ENCODE data around the gene KIAA0825.

Gene KIAA0825

DNA sequence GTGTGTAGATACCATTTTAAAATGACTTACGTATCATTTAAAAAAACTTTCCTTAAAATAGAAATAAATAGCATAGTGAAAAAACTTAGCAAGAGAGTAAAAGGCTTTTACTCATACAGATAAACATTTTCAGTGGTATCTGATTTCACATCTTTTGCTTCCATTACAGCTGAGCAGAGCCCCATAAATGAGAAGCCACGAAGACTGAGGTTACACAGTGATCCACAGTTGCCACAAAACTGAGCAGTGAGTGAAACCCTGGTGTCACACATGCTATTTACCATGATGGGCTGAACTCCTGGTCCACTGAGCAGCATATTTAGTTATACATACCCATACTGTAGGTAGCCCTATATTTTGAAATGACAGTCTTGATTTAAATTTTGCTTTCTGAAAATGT is 401.2 kb downstream of the KIAA0825 start:
- Mint-ChIP-seq H3K36me3 (no peaks in the 10 kb centered on the region), H3K4me3 (no peak overlapping the region), H3K27me3 (no peaks in the 10 kb centered on the region), H3K27ac (no peak overlapping the region), H3K9me3 (no peaks in the 10 kb centered on the region), H3K4me1 (no peaks in the 10 kb centered on the region)
- ATAC-seq, result no peak

DNA sequence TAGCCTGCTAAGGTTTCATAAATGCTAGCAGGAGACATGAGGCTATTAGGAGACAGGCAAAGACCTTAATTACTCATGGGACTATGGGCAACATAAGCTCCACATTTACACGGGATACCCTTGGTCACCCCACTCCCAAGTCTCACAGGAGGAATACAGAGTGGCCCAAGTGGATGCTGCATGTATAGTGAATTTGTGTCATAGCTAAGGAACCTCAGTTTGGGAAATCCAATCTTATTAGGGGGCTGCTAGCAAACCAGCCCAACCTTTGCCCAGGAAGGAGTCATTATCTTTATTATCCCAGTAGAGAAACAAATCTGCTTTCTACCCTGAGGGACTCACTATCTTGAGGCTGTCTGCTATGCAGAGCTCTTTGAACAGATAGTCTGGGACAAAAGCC is 405.9 kb downstream of the KIAA0825 start:
- Mint-ChIP-seq H3K4me1 (no peaks in the 10 kb centered on the region), H3K4me3 (no peak overlapping the region), H3K27me3 (no peaks in the 10 kb centered on the region), H3K27ac (no peak overlapping the region), H3K9me3 (no peaks in the 10 kb centered on the region), H3K36me3 (no peaks in the 10 kb centered on the region)
- no peak for ATAC-seq

DNA sequence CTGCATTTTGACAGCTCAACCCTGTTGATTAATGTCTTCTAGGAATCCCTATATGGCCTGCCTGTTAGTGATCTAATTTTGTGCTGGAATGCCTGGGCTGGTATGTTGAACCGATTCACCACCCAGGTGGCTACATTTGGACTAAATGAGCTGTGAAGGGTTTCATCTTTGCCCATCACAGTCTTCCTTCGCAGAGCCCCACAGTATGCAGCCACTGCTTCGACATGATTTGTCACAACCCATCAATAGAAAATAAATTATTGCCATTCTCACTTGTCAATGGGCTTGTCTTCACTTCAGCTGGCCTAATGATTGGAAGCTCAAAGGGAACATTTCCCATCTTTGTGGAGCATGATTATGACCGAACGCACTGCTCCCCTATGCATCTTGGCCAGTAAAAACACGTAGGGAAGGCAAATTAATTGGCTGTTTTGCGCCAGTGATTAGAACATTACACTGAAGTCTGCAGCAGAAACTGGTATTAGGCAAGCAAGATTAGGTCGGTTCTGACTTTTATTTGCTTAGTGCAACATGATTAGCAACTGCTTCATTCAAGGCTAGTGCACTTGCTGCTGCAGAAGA is 408.5 kb downstream of the KIAA0825 start:
- no peaks in the 10 kb centered on the region for H3K9me3 Mint-ChIP-seq
- H3K4me1 Mint-ChIP-seq, result no peaks in the 10 kb centered on the region
- H3K27me3 Mint-ChIP-seq, result no peaks in the 10 kb centered on the region
- H3K27ac Mint-ChIP-seq, result no peak overlapping the region
- H3K36me3 Mint-ChIP-seq, result no peaks in the 10 kb centered on the region
- no peak overlapping the region for H3K4me3 Mint-ChIP-seq
- ATAC-seq, result no peak

DNA sequence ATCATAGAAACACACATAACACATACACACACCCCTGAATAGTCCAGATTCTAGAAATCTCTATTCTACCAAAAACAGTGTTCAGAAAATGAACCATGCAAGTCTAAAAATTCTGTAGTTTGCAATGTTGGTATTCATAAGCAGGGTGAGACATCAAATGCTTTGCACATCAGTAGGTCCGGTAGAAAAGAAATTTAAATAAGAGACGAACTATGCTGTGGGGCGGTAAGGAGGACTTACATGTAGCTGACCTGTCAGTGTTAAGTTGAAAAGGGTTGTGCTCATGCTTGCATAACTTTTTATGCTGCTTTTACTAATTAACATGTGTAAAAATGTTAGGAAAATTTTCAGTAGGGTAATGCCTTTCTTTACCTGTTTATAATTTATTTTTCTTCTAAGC is 409.1 kb downstream of the KIAA0825 start:
- Mint-ChIP-seq H3K4me1 (no peaks in the 10 kb centered on the region), H3K9me3 (no peaks in the 10 kb centered on the region), H3K4me3 (no peak overlapping the region), H3K27ac (no peak overlapping the region), H3K36me3 (no peaks in the 10 kb centered on the region), H3K27me3 (no peaks in the 10 kb centered on the region)
- no peak for ATAC-seq

DNA sequence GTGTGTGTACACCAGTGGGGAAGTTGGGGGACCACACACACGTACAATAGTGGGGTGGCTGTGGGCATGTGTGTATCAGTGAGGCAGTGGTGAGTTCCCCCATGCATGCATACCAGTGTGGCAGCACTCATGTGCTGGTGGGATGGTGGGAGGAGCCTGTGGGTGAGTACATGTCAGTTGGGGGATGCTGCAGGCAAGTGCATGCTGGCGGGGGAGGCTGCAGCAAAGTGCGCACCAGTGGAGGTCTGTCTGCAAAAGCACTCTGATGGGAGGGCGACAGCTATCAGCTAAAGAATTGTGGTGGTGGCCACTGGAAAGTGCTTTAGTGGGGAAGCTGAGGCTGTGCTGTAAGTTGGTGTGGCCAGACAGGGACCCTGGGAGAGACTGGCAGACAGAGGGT is 418.8 kb downstream of the KIAA0825 start:
- no peaks in the 10 kb centered on the region for H3K9me3 Mint-ChIP-seq
- H3K4me1 Mint-ChIP-seq, result no peaks in the 10 kb centered on the region

DNA sequence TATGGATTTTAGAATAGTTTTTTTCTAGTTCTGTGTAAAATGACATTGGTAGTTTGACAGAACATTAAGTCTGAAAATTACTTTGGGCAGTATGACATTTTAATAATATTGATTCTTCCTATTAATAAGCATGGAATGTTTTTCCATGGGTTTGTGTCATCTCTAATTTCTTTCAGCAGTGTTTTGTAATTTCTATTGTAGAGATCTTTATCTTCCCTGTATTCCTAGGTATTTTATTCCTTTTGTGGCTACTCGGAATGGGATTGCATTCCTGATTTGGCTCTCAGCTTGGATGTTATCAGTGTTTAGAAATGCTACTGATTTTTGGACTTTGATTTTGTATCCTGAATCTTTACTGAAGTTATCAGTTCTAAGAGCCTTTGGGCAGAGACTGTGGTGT is 420.4 kb downstream of the KIAA0825 start:
- Mint-ChIP-seq H3K36me3 (no peaks in the 10 kb centered on the region), H3K4me1 (no peaks in the 10 kb centered on the region), H3K27ac (no peak overlapping the region), H3K4me3 (no peak overlapping the region), H3K27me3 (peaks cover 16% of the 10 kb centered on the region), H3K9me3 (no peaks in the 10 kb centered on the region)
- ATAC-seq, result no peak

More for the DNA sequence above, 418.8 kb downstream of the KIAA0825 start:
- no peaks in the 10 kb centered on the region for H3K36me3 Mint-ChIP-seq
- no peak for ATAC-seq
- no peak overlapping the region for H3K27ac Mint-ChIP-seq
- H3K27me3 Mint-ChIP-seq, result peaks cover 16% of the 10 kb centered on the region
- H3K4me3 Mint-ChIP-seq, result no peak overlapping the region

DNA sequence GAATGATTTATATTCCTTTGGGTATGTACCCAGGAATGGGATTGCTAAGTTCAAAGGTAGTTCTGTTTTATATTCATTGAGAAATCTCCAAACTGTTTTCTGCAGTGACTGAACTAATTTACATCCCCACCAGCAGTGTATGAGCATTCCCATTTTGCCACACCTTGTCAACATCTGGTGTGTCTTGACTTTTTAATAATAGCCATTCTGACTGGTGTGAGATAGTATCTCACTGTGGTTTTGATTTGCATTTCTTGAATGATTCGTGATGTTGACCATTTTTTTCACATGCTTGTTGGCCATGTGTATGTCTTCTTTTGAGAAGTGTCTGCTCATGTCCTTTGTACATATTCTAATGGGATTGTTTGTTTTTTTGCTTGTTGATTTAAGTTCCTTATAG is 421.5 kb downstream of the KIAA0825 start:
- H3K27me3 Mint-ChIP-seq, result peaks cover 16% of the 10 kb centered on the region
- H3K9me3 Mint-ChIP-seq, result no peaks in the 10 kb centered on the region
- no peaks in the 10 kb centered on the region for H3K4me1 Mint-ChIP-seq
- ATAC-seq, result no peak
- H3K4me3 Mint-ChIP-seq, result no peak overlapping the region
- no peaks in the 10 kb centered on the region for H3K36me3 Mint-ChIP-seq
- H3K27ac Mint-ChIP-seq, result no peak overlapping the region

DNA sequence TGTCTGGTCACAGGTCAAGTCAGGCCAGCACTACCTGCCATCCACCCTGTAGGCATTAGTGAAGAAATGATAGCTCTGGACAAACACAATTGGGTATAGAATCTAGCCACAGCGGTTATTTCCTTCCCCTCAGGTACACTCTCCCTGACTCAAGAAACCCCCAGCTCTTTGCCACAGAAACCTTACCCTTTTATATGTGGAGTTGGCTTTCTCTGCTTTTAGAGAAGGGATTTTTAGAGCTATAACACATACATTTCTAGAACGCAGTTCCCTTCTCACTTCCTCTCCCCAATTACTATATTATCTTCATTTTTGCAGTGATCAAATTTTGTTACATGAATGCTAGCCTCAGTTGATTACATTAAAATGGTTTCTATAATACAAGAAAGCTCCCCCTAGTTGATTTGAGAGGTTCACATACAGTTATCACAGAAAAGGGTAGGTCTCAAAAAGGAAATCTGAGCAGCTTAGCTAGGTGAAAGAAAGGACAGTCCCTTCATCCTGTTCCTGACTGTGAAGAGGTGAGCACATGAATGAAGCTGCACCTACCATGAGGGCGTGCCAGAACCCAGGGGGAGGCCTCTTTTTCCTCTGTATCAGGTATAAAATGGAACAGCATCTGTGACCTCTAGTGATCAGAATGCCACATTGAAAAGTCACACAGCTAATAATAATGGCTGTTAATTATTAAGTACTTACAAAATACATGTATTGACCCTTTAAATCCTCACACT is 425.6 kb downstream of the KIAA0825 start:
- Mint-ChIP-seq H3K27me3 (peaks cover 9% of the 10 kb centered on the region), H3K9me3 (peaks cover 3% of the 10 kb centered on the region), H3K27ac (no peak overlapping the region), H3K4me1 (no peaks in the 10 kb centered on the region), H3K4me3 (no peak overlapping the region), H3K36me3 (no peaks in the 10 kb centered on the region)
- ATAC-seq, result peak; percentile 57

DNA sequence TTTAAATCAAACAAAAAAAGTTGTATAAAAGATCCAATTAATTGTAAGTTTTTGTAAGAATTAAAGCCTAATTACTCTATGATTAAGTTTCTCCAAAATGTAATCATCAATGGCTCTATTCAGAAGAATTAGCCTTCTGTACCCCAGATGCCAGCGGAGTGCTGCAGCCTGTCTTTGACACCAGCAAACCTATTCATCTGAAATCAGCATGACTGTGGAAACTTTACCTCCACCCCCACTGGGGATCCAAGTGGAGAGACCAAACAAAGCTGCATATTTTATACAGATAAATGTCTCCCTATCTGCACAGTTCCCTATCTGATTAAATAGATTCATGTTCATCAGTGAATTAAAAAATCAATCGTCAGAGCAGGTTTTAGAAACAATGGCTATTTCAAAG is 426.8 kb downstream of the KIAA0825 start:
- Mint-ChIP-seq H3K4me1 (no peaks in the 10 kb centered on the region), H3K27ac (no peak overlapping the region), H3K36me3 (no peaks in the 10 kb centered on the region), H3K9me3 (peaks cover 3% of the 10 kb centered on the region), H3K27me3 (peaks cover 15% of the 10 kb centered on the region), H3K4me3 (no peak overlapping the region)
- ATAC-seq, result no peak

DNA sequence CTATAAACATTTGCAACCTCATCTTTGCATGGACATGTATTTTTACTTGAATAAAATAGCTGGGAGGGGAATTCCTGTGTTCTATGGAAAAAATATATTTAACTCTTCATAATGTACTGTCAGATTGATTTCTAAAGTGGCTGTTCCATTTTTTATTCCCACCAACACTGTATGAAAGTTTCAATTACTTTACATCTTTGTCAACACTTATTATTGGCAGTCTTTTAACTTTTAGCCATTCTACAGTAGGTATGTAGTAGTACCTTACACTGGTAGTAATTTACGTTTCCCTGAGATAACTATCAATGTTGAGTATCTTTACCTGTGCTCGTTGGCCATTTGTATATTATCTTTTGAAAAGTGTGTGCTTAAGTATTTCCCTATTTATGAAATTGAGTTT is 429.7 kb downstream of the KIAA0825 start:
- peaks cover 10% of the 10 kb centered on the region for H3K27me3 Mint-ChIP-seq
- no peak overlapping the region for H3K4me3 Mint-ChIP-seq
- H3K36me3 Mint-ChIP-seq, result no peaks in the 10 kb centered on the region
- peaks cover 3% of the 10 kb centered on the region for H3K9me3 Mint-ChIP-seq
- H3K27ac Mint-ChIP-seq, result no peak overlapping the region
- no peaks in the 10 kb centered on the region for H3K4me1 Mint-ChIP-seq
- no peak for ATAC-seq

DNA sequence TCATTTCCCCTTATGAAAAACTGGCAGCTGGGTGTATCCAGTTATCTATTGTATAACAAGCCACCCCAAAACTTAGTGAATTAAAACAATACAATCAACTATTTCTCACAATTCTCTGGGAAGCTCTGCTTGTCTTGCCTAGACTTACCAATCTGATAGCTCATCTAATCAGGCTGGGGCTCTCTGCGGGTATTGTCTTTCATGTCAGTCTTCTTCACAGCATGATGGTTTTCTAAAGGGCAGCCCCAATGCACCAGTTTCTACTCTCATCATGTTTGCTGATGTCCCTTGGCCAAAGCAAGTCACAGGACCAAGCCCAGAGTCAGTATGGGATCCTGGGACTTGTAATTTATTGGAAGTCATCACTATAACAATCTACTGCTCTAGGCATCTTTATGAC is 433.5 kb downstream of the KIAA0825 start:
- H3K9me3 Mint-ChIP-seq, result peaks cover 3% of the 10 kb centered on the region
- peaks cover 10% of the 10 kb centered on the region for H3K27me3 Mint-ChIP-seq
- no peak overlapping the region for H3K4me3 Mint-ChIP-seq
- no peak overlapping the region for H3K27ac Mint-ChIP-seq
- no peaks in the 10 kb centered on the region for H3K36me3 Mint-ChIP-seq
- H3K4me1 Mint-ChIP-seq, result no peaks in the 10 kb centered on the region
- ATAC-seq, result no peak

DNA sequence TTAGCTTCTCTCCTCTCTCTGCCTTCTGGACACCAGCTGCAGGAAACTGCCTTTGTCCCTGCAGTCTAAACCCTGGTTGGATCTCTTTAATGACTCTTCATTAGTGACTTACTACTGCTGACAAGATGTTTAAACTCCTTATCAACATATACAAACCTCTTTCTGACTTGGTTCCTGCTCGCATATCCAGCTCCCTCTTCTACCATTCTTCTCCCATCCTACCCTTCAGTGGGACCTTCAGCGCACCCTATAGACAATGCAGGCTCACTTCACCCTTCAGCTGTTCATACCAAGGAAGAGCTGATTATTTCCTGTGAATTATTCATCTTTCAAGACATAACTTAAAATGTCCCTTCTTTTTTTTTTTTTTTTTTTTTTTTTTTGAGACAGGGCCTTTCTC is 436.5 kb downstream of the KIAA0825 start:
- no peaks in the 10 kb centered on the region for H3K9me3 Mint-ChIP-seq
- H3K4me3 Mint-ChIP-seq, result no peak overlapping the region
- H3K4me1 Mint-ChIP-seq, result no peaks in the 10 kb centered on the region
- peaks cover 5% of the 10 kb centered on the region for H3K27me3 Mint-ChIP-seq
- ATAC-seq, result no peak
- H3K36me3 Mint-ChIP-seq, result no peaks in the 10 kb centered on the region
- H3K27ac Mint-ChIP-seq, result no peak overlapping the region

DNA sequence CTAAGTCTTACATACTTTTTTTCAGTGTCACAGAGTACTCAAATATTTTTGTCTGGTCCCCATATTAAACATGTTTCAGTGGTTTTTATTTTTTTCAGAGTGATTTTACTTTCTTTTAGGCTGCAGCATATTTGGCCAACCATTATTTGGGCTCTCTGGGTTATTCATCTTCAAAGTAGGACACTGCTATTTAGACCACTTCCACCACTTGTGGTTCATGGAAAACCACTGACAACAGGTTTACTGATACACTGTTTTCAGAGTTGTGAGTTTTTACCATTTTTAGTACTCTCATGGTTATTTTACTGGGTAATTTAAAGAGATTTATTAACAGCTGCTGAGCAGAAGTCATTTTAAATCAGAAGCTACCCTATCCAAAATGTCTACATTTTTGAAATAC is 437.6 kb downstream of the KIAA0825 start:
- Mint-ChIP-seq H3K4me1 (no peaks in the 10 kb centered on the region), H3K9me3 (no peaks in the 10 kb centered on the region), H3K27me3 (no peaks in the 10 kb centered on the region), H3K4me3 (no peak overlapping the region), H3K36me3 (no peaks in the 10 kb centered on the region), H3K27ac (no peak overlapping the region)
- ATAC-seq, result no peak

DNA sequence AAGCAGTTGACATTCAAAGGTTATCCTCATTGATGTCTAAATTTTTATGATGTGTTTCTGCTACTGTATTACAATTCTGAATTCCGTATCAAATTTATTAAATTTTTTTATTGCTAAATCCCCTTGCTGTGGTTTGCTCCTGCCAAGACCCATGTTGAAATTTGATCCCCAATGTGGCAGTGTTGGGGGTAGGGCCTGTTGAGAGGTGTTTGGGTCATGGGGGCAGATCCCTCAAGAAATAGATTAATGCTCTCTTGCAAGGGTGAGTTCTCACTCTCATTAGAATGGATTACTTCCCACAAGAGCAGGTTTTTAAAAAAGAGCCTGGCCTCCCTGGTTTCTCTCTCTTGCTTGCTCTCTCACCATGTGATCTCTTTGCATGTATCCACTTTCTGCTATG is 442.5 kb downstream of the KIAA0825 start:
- Mint-ChIP-seq H3K4me3 (no peak overlapping the region), H3K4me1 (no peaks in the 10 kb centered on the region), H3K27me3 (no peaks in the 10 kb centered on the region), H3K9me3 (no peaks in the 10 kb centered on the region), H3K36me3 (no peaks in the 10 kb centered on the region), H3K27ac (no peak overlapping the region)
- ATAC-seq, result no peak

DNA sequence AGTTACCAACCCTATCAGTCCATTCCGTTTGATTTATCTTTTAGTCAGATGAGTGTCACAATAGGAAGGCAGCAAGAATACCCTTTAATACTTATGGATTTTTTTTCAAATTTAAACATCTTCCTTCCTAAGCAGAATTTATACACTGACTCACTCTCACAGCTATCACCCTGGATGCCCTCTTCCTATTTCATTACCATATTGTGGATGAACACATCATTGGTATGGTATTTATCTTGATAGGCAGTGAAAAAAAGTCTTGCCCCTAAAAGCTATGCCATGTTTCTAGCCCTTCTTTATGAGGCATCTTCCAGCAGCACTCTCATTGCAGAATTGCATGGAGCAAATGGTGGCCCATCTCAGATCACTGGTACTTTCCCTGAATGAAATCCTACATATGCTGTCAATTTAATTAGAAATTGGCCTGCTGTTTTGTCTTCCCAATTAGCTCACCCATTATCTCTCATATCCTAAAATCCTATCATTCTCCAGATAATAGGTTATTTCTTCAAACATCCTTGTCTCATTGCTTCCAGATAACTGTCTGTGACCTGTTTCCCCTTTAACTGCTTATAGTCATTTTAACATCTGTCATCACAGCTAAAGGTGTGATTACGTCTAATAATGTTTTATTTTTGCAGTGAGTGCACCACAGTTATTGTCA is 443.5 kb downstream of the KIAA0825 start:
- Mint-ChIP-seq H3K9me3 (no peaks in the 10 kb centered on the region), H3K4me3 (no peak overlapping the region), H3K4me1 (no peaks in the 10 kb centered on the region), H3K27me3 (no peaks in the 10 kb centered on the region), H3K36me3 (no peaks in the 10 kb centered on the region), H3K27ac (no peak overlapping the region)
- ATAC-seq, result no peak

DNA sequence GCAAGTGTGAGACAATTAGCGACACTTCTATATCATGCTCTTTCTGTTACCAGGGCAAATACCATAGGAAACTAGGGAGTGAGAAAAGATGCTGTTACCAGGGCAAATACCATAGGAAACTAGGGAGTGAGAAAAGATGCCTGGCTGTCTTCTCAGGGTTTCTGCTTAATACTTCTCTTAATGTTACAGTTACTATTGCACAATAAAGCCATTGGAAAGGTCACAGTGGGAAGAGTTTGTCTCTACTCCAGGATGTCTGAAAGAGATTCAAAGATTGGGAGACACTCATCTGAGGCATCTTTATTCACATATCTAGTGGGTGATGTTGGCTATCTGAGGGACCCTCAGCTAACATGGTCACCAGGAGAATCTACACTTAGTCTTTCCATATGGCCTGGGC is 445.3 kb downstream of the KIAA0825 start:
- no peaks in the 10 kb centered on the region for H3K4me1 Mint-ChIP-seq
- no peak overlapping the region for H3K27ac Mint-ChIP-seq
- H3K36me3 Mint-ChIP-seq, result no peaks in the 10 kb centered on the region
- no peak overlapping the region for H3K4me3 Mint-ChIP-seq
- no peaks in the 10 kb centered on the region for H3K9me3 Mint-ChIP-seq
- ATAC-seq, result no peak
- H3K27me3 Mint-ChIP-seq, result no peaks in the 10 kb centered on the region
